Measurements from ENCODE around the gene PTGS2. TPM values are rescaled to one million over a fixed set of nuclear protein-coding genes. Genes with fewer than 3 reads are reported as not detected.

PTGS2 gene
- total and polyA plus RNA-seq, 9 of the 15 experiments (the other 6 are each of a cell fraction or from before 2014, with no cell fraction given): 0.01 TPM; not detected in 8

DNA sequence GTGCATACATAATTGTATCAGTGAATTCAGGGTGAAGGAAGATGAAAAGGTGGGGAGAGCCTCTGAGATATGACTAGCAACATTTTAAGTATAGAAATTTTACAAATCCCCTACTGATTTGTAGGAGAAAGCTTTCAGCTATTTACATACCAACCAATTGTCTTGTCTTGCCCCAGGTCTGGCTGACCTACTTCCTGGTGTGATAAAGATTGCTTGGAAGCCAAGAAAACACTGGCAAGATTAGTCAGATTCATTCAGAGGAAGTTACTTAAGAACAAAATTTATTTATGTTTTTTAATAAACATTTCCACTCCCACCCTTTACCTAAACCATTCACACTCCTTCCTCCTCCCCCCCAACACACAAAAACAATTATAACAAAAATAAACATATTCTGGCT, 17.5 kb downstream of the PTGS2 start (continued):
- TF ChIP-seq, protein P1, sequence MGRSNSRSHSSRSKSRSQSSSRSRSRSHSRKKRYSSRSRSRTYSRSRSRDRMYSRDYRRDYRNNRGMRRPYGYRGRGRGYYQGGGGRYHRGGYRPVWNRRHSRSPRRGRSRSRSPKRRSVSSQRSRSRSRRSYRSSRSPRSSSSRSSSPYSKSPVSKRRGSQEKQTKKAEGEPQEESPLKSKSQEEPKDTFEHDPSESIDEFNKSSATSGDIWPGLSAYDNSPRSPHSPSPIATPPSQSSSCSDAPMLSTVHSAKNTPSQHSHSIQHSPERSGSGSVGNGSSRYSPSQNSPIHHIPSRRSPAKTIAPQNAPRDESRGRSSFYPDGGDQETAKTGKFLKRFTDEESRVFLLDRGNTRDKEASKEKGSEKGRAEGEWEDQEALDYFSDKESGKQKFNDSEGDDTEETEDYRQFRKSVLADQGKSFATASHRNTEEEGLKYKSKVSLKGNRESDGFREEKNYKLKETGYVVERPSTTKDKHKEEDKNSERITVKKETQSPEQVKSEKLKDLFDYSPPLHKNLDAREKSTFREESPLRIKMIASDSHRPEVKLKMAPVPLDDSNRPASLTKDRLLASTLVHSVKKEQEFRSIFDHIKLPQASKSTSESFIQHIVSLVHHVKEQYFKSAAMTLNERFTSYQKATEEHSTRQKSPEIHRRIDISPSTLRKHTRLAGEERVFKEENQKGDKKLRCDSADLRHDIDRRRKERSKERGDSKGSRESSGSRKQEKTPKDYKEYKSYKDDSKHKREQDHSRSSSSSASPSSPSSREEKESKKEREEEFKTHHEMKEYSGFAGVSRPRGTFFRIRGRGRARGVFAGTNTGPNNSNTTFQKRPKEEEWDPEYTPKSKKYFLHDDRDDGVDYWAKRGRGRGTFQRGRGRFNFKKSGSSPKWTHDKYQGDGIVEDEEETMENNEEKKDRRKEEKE (IDR thresholded peaks at IDR 0.05; ENCODE audit: borderline replicate concordance in 1 of 2, control insufficient read depth in 1 of 2, low read depth in 2 of 2, low read length in 1 of 2): no peak
- TF ChIP-seq PRMT5 (CRISPR knock-in tag; IDR thresholded peaks at IDR 0.05) (no peak), KDM2B (CRISPR knock-in tag; IDR thresholded peaks at IDR 0.05) (no peak), ATF7 (IDR thresholded peaks at IDR 0.05) (no peak), ARNT (IDR thresholded peaks at IDR 0.05) (no peak), BACH1 (tag; IDR thresholded peaks at IDR 0.05) (no peak)

DNA sequence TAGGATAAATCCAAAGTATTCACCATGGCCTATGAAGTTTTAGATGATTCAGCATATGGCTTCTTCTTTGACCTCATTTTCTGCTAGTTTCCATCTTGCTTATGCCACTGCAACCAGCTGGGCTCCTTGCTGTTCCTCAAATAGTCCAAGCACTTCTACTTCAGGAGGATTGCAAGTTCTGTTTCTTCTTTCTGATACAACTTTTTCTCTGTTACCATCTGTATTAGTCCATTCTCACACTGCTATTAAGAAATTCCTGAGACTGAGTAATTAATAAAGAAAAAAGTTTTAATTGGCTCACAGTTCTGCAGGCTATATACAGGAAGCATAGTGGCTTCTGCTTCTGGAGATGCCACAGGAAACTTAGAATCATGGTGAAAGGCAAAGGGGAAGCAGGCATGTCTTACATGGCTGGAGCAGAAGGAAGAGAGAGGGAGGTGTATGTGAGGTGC, 20.3 kb downstream of the PTGS2 start:
- POLR2A ChIA-PET: no interaction called here
- ATAC-seq (no peak), FAIRE-seq (no peak), DNase-seq (ENCODE audit: extremely low read depth in 1 of 4, low spot score in 3 of 4) (no peak)
- Histone ChIP-seq H3K4me1 (replicated peaks in 1 of 2; ENCODE audit: control insufficient read depth in 2 of 2, insufficient read depth in 2 of 2, low read length in 2 of 2) (no peaks in the 10 kb centered on the region), H3K27ac (ENCODE audit: extremely low read depth, low read depth, low read length) (no peak overlapping the region), H3K9me3 (replicated peaks; ENCODE audit: control insufficient read depth, insufficient read depth, low read depth, low read length) (no peaks in the 10 kb centered on the region), H3K36me3 (ENCODE audit: control insufficient read depth, insufficient read depth, low read length) (no peaks in the 10 kb centered on the region), H3K79me2 (ENCODE audit: control insufficient read depth, insufficient read depth, low read length) (no peaks in the 10 kb centered on the region), H3K27me3 (ENCODE audit: control insufficient read depth in 2 of 2, insufficient read depth in 2 of 2, low read length in 2 of 2) (no peaks in the 10 kb centered on the region), H3K4me3 (no peak overlapping the region), H4K20me1 (replicated peaks; ENCODE audit: control insufficient read depth, insufficient read depth, low read length) (no peaks in the 10 kb centered on the region), H2AFZ (ENCODE audit: low read depth, low read length) (no peak overlapping the region), H3K4me2 (ENCODE audit: insufficient read depth, low read length) (no peak overlapping the region), H3K9ac (ENCODE audit: insufficient read depth in 1 of 2, low read depth in 2 of 2, low read length in 2 of 2) (no peak overlapping the region), H3K9me1 (ENCODE audit: control insufficient read depth, insufficient read depth, low read length) (no peaks in the 10 kb centered on the region)
- no TSS peak for BruUV-seq (replicated peaks)
- in situ Hi-C loops (cut with MboI): no loop called here
- CTCF ChIA-PET (ENCODE audit: low intra/inter-chr PET ratio): no interaction called here
- intact Hi-C loops (cut with micrococcal nuclease): no loop called here
- TF ChIP-seq KLF1 (tag; IDR thresholded peaks at IDR 0.05) (no peak), XRCC3 (IDR thresholded peaks at IDR 0.05) (no peak), U2AF1 (optimal IDR thresholded peaks at IDR 0.05; ENCODE audit: low read depth, low read length) (no peak), ZNF354B (CRISPR knock-in tag; IDR thresholded peaks at IDR 0.05) (no peak), HCFC1 (IDR thresholded peaks at IDR 0.05; ENCODE audit: low read depth, low read length) (no peak), TEAD2 (tag; IDR thresholded peaks at IDR 0.05) (no peak), RBFOX2 (IDR thresholded peaks at IDR 0.05; ENCODE audit: low read depth, low read length) (no peak), ZSCAN29 (IDR thresholded peaks at IDR 0.05) (no peak)
- TF ChIP-seq, protein P2, sequence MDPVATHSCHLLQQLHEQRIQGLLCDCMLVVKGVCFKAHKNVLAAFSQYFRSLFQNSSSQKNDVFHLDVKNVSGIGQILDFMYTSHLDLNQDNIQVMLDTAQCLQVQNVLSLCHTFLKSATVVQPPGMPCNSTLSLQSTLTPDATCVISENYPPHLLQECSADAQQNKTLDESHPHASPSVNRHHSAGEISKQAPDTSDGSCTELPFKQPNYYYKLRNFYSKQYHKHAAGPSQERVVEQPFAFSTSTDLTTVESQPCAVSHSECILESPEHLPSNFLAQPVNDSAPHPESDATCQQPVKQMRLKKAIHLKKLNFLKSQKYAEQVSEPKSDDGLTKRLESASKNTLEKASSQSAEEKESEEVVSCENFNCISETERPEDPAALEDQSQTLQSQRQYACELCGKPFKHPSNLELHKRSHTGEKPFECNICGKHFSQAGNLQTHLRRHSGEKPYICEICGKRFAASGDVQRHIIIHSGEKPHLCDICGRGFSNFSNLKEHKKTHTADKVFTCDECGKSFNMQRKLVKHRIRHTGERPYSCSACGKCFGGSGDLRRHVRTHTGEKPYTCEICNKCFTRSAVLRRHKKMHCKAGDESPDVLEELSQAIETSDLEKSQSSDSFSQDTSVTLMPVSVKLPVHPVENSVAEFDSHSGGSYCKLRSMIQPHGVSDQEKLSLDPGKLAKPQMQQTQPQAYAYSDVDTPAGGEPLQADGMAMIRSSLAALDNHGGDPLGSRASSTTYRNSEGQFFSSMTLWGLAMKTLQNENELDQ (CRISPR knock-in tag; IDR thresholded peaks at IDR 0.05; ENCODE audit: borderline replicate concordance): no peak
- TF ChIP-seq, protein P3, sequence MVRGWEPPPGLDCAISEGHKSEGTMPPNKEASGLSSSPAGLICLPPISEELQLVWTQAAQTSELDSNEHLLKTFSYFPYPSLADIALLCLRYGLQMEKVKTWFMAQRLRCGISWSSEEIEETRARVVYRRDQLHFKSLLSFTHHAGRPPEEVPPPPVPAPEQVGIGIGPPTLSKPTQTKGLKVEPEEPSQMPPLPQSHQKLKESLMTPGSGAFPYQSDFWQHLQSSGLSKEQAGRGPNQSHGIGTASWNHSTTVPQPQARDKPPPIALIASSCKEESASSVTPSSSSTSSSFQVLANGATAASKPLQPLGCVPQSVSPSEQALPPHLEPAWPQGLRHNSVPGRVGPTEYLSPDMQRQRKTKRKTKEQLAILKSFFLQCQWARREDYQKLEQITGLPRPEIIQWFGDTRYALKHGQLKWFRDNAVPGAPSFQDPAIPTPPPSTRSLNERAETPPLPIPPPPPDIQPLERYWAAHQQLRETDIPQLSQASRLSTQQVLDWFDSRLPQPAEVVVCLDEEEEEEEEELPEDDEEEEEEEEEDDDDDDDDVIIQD (CRISPR knock-in tag; IDR thresholded peaks at IDR 0.05): no peak
